H1 (cell line): ENCODE data around the gene UHMK1. TPM values are rescaled to one million over a fixed set of nuclear protein-coding genes. Genes with fewer than 3 reads are reported as not detected.

ENCODE experiments used
- CTCF ChIA-PET: fragments of 300-600 bp; sonication (Branson Sonifier 250); formaldehyde crosslinking; loops from one replicate; lab custom pipeline; 2021; ENCODE audit not compliant: partially characterized antibody; lab: Charles Lee
- POLR2A ChIA-PET: fragments of 300-600 bp; sonication (Branson Sonifier 250); formaldehyde crosslinking; loops from one replicate; lab custom pipeline; 2021; ENCODE audit warnings: inconsistent platforms; ENCODE audit not compliant: partially characterized antibody; lab: Charles Lee
- DNase-seq, 2 experiments: peaks; one replicate each; pipeline versions ENCODE4 v3.0.0 to v3.0.0-alpha.2; 2010 to 2022; ENCODE audit warnings: low spot score in 2 of 2, low read depth in 1 of 2, mixed read lengths in 1 of 2
- FAIRE-seq: peaks from 2 replicates; lab custom pipeline; 2011; peaks lifted over from hg19 to GRCh38; lab: Jason Lieb, UNC
- H2AFZ ChIP-seq: 2 replicates; pipeline ENCODE4 v1.8.1; 2012; ENCODE audit warnings: low read length, inconsistent platforms
- H2AK5ac ChIP-seq: 2 replicates; pipeline ENCODE4 v1.6.1; 2013; ENCODE audit warnings: low read depth, low read length
- H2BK120ac ChIP-seq: replicated peaks from 2 replicates; pipeline ENCODE3; 2013; ENCODE audit warnings: low read depth, low read length, inconsistent platforms
- H2BK12ac ChIP-seq: 2 replicates; pipeline ENCODE4 v1.6.1; 2013; ENCODE audit warnings: low read depth, low read length
- H2BK15ac ChIP-seq: 2 replicates; pipeline ENCODE4 v1.6.1; 2013; ENCODE audit warnings: low read length
- H2BK20ac ChIP-seq: 2 replicates; pipeline ENCODE4 v1.6.1; 2013; ENCODE audit warnings: low read length
- H2BK5ac ChIP-seq: 2 replicates; pipeline ENCODE4 v1.6.1; 2013; ENCODE audit warnings: low read depth, low read length
- H3K14ac ChIP-seq: 2 replicates; pipeline ENCODE4 v1.6.1; 2013; ENCODE audit warnings: inconsistent platforms; ENCODE audit not compliant: insufficient read length
- H3K18ac ChIP-seq: 2 replicates; pipeline ENCODE4 v1.6.1; 2013; ENCODE audit warnings: low read length; ENCODE audit errors: extremely low read depth
- H3K23ac ChIP-seq: 2 replicates; pipeline ENCODE4 v1.6.1; 2013; ENCODE audit warnings: inconsistent platforms; ENCODE audit not compliant: insufficient read length
- H3K23me2 ChIP-seq: 2 replicates; pipeline ENCODE4 v1.6.1; 2013; ENCODE audit warnings: low read depth, low read length
- H3K27ac ChIP-seq: 2 replicates; pipeline ENCODE4 v1.6.1; 2011; ENCODE audit warnings: low read depth, low read length, inconsistent platforms
- H3K27me3 ChIP-seq, 4 experiments: replicated peaks in 1 of 4; 1 replicate in 1 of 4; 2 replicates in 3 of 4; pipeline versions ENCODE4 v1.6.1 to v1.8.1; 2011 to 2013; ENCODE audit warnings: low read length in 3 of 4, mild to moderate bottlenecking in 3 of 4, inconsistent platforms in 2 of 4, mixed read lengths in 2 of 4, moderate library complexity in 1 of 4; ENCODE audit not compliant: control insufficient read depth in 3 of 4, insufficient read depth in 3 of 4; ENCODE audit errors: extremely low read depth in 1 of 4
- H3K36me3 ChIP-seq, 4 experiments: 2 replicates each; pipeline versions ENCODE4 v1.6.1 to v1.8.1; 2011 to 2013; ENCODE audit warnings: mild to moderate bottlenecking in 4 of 4, low read length in 3 of 4, moderate library complexity in 2 of 4, control low read depth in 1 of 4, inconsistent platforms in 1 of 4; ENCODE audit not compliant: insufficient read depth in 4 of 4, control insufficient read depth in 2 of 4
- H3K4ac ChIP-seq: replicated peaks from 2 replicates; pipeline ENCODE3; 2013; ENCODE audit warnings: low read length, low read depth, mixed read lengths, inconsistent platforms; ENCODE audit not compliant: insufficient read length
- H3K4me1 ChIP-seq, 4 experiments: replicated peaks in 1 of 4; 1 replicate in 1 of 4; 2 replicates in 3 of 4; pipeline versions ENCODE4 v1.6.1 to v1.8.1; 2011 to 2013; ENCODE audit warnings: low read length in 3 of 4, inconsistent platforms in 2 of 4, mixed read lengths in 1 of 4; ENCODE audit not compliant: insufficient read depth in 4 of 4, control insufficient read depth in 3 of 4
- H3K4me2 ChIP-seq, 2 experiments: 2 replicates each; pipeline versions ENCODE4 v1.6.1 to v1.8.1; 2011 to 2013; ENCODE audit warnings: low read depth in 2 of 2, low read length in 2 of 2, control low read depth in 1 of 2, inconsistent platforms in 1 of 2, mild to moderate bottlenecking in 1 of 2; ENCODE audit not compliant: insufficient read depth in 1 of 2
- H3K4me3 ChIP-seq, 4 experiments: fragments of 200-600, 300-600 bp in 1 of 4; sonication (generic), shearing (Covaris generic), sonication (Bioruptor Twin) in 1 of 4; 2 replicates each; pipeline versions ENCODE4 v1.5.1 to v1.8.1; 2011 to 2016; ENCODE audit warnings: low read length in 4 of 4, low read depth in 3 of 4, control low read depth in 2 of 4, inconsistent platforms in 2 of 4, mild to moderate bottlenecking in 2 of 4, mixed read lengths in 1 of 4, moderate library complexity in 1 of 4; ENCODE audit not compliant: insufficient read depth in 2 of 4; ENCODE audit errors: extremely low read depth in 1 of 4
- H3K56ac ChIP-seq: replicated peaks from 2 replicates; pipeline ENCODE3; 2013; ENCODE audit warnings: low read depth, mild to moderate bottlenecking, mixed read lengths, low read length, inconsistent platforms; ENCODE audit not compliant: insufficient read length
- H3K79me1 ChIP-seq: 2 replicates; pipeline ENCODE4 v1.6.1; 2013; ENCODE audit warnings: low read depth, low read length, control low read depth
- H3K79me2 ChIP-seq, 2 experiments: 2 replicates each; pipeline versions ENCODE4 v1.6.1 to v1.8.1; 2012 to 2013; ENCODE audit warnings: low read length in 2 of 2, mild to moderate bottlenecking in 2 of 2, inconsistent platforms in 1 of 2; ENCODE audit not compliant: insufficient read depth in 2 of 2, control insufficient read depth in 1 of 2
- H3K9ac ChIP-seq, 4 experiments: replicated peaks in 1 of 4; 1 replicate in 1 of 4; 2 replicates in 3 of 4; pipeline versions ENCODE4 v1.6.1 to v1.8.1; 2011 to 2013; ENCODE audit warnings: low read depth in 3 of 4, low read length in 3 of 4, control low read depth in 2 of 4, mild to moderate bottlenecking in 2 of 4, moderate library complexity in 2 of 4, inconsistent platforms in 1 of 4; ENCODE audit errors: extremely low read depth in 1 of 4
- H3K9me3 ChIP-seq, 2 experiments: 2 replicates each; pipeline versions ENCODE4 v1.6.1 to v1.8.1; 2012 to 2013; ENCODE audit warnings: mild to moderate bottlenecking in 2 of 2, moderate library complexity in 2 of 2, control low read depth in 1 of 2, inconsistent platforms in 1 of 2, low read depth in 1 of 2, low read length in 1 of 2, mixed read lengths in 1 of 2; ENCODE audit not compliant: insufficient read depth in 2 of 2
- H4K20me1 ChIP-seq, 2 experiments: replicated peaks in 1 of 2; 2 replicates each; pipeline versions ENCODE3 to v1.8.1; 2011 to 2013; ENCODE audit warnings: inconsistent platforms in 2 of 2, low read length in 2 of 2, mild to moderate bottlenecking in 1 of 2; ENCODE audit not compliant: insufficient read depth in 2 of 2, control insufficient read depth in 1 of 2
- H4K5ac ChIP-seq: 2 replicates; pipeline ENCODE4 v1.6.1; 2013; ENCODE audit warnings: low read length, low read depth, mixed read lengths, inconsistent platforms; ENCODE audit not compliant: insufficient read length
- H4K8ac ChIP-seq: 2 replicates; pipeline ENCODE4 v1.8.0; 2013; ENCODE audit warnings: mild to moderate bottlenecking, moderate library complexity, low read length, inconsistent platforms; ENCODE audit not compliant: insufficient read depth; ENCODE audit errors: extremely low read depth
- H4K91ac ChIP-seq: replicated peaks from 2 replicates; pipeline ENCODE3; 2013; ENCODE audit warnings: low read length, mixed read lengths, inconsistent platforms; ENCODE audit not compliant: insufficient read length
- CBX5 ChIP-seq: fragments of 300-800, 300-1000 bp; sonication (generic); IDR thresholded peaks from 2 replicates; pipeline ENCODE4 v1.7.1; 2016; ENCODE audit warnings: antibody characterized with exemption, low read length, low read depth
- CTBP2 ChIP-seq: IDR thresholded peaks from 2 replicates; pipeline ENCODE4 v1.7.0; 2011; ENCODE audit warnings: borderline replicate concordance, mild to moderate bottlenecking, moderate library complexity, mixed read lengths, low read length; ENCODE audit not compliant: insufficient read depth, insufficient read length
- JUN ChIP-seq: IDR thresholded peaks from 2 replicates; pipeline ENCODE4 v1.6.1; 2011; ENCODE audit warnings: low read depth, mild to moderate bottlenecking, improper control_type of control experiment, low read length
- KDM4A ChIP-seq: IDR thresholded peaks from one replicate; pipeline ENCODE4 v1.7.1; 2012; ENCODE audit warnings: low read depth, mild to moderate bottlenecking, moderate library complexity, low read length, inconsistent platforms; ENCODE audit not compliant: severe bottlenecking
- NRF1 ChIP-seq: IDR thresholded peaks from 2 replicates; pipeline ENCODE4 v1.6.1; 2011; ENCODE audit warnings: mild to moderate bottlenecking, low read depth, low read length, improper control_type of control experiment
- POU5F1 ChIP-seq: IDR thresholded peaks from 2 replicates; pipeline ENCODE4 v1.6.1; 2011; ENCODE audit warnings: low read depth, mild to moderate bottlenecking, low read length, moderate library complexity
- TCF12 ChIP-seq: IDR thresholded peaks from 2 replicates; pipeline ENCODE4 v1.6.1; 2011; ENCODE audit warnings: low read depth, mild to moderate bottlenecking, low read length
- TEAD4 ChIP-seq: IDR thresholded peaks from 2 replicates; pipeline ENCODE4 v1.6.1; 2012; ENCODE audit warnings: low read depth, low read length, inconsistent platforms, mixed read lengths
- WGBS, 2 experiments: shearing (Covaris generic) in 1 of 2; methylation state at CpG; one replicate each; pipeline versions ENCODE4 v1.1.6 to v1.1.7; 2013 to 2015; ENCODE audit warnings: low lambda C conversion rate in 2 of 2, mixed read lengths in 2 of 2, inconsistent platforms in 1 of 2, low coverage in 1 of 2, missing lambda C conversion rate in 1 of 2; ENCODE audit not compliant: insufficient replicate concordance in 2 of 2, insufficient coverage in 1 of 2, insufficient read length in 1 of 2; ENCODE audit errors: extremely low coverage in 1 of 2, missing lambda C conversion rate in 1 of 2; 5-methylcytosine and 5-hydroxymethylcytosine counted together
- polyA plus RNA-seq, 7 experiments: library from polyadenylated mRNA; depleted of rRNA in 3 of 7; stranded (reverse) in 5 of 7; unstranded in 2 of 7; fragments of >200 nt in 5 of 7; fragments of 200-250 nt in 2 of 7; gene quantifications; 1 replicate in 5 of 7; 2 replicates in 1 of 7; 4 replicates in 1 of 7; pipeline versions ENCODE4 v1.2.1 to v1.2.3, GENCODE V29; 2011 to 2013; ENCODE audit warnings: missing spikeins in 2 of 7, mixed read lengths in 2 of 7
- total RNA-seq: library from RNA; stranded (reverse); fragmentation: NEBNext Ultra II Directional; extraction: Animal tissue kit (Norgen Biotek cat#: 25700); gene quantifications from 2 replicates; pipeline ENCODE4 v1.2.1, GENCODE V29; 2021
- TF ChIP-seq, protein P1 (sequence below): IDR thresholded peaks from 2 replicates; pipeline ENCODE4 v1.6.1; 2012; ENCODE audit warnings: inconsistent platforms
- TF ChIP-seq, protein P2 (sequence below): IDR thresholded peaks from 2 replicates; pipeline ENCODE4 v1.6.1; 2012; ENCODE audit warnings: inconsistent platforms
- TF ChIP-seq, protein P3 (sequence below): IDR thresholded peaks from 2 replicates; pipeline ENCODE4 v1.6.1; 2011; ENCODE audit warnings: low read length, improper control_type of control experiment

UHMK1 gene
- total and polyA plus RNA-seq, 2 of the 8 experiments (the other 6 are each of a cell fraction or from before 2014, with no cell fraction given), result 4.6 to 16.1 TPM

GRCh38 chr1:162564762-162565218 is 67.2 kb downstream of the UHMK1 start:
- H3K27me3 ChIP-seq, result peaks cover 0 to 4% (median 0%) of the 10 kb centered on the region in 4 experiments; a peak in 1 of 7 replicates
- no peak overlapping the region for H2BK15ac ChIP-seq
- H2BK20ac ChIP-seq, result no peak overlapping the region
- H3K56ac ChIP-seq, result no peak overlapping the region
- H3K23me2 ChIP-seq, result peaks cover 5% of the 10 kb centered on the region; the same call in 1 of the 2 replicates
- H3K27ac ChIP-seq, result no peak overlapping the region
- no peak for DNase-seq
- H3K9me3 ChIP-seq, result no peaks in the 10 kb centered on the region
- CTCF ChIA-PET, result interaction anchor here (0.9 kb wide), 1 partner anchor 18 kb away, joined by 3 read pairs; no protein-coding TSS in a partner anchor
- peaks cover 0 to 23% of the 10 kb centered on the region in 2 experiments; a peak in 2 of 4 replicates for H3K79me2 ChIP-seq
- POLR2A ChIA-PET, result interaction anchor here (1.2 kb wide), 1 partner anchor 33 kb away, joined by 3 read pairs; no protein-coding TSS in a partner anchor
- no peak for FAIRE-seq
- no peak overlapping the region for H4K5ac ChIP-seq
- H3K36me3 ChIP-seq, result no peaks in the 10 kb centered on the region
- no peak overlapping the region for H2AFZ ChIP-seq
- H3K79me1 ChIP-seq, result no peaks in the 10 kb centered on the region; the same call in none of the 2 replicates
- H4K91ac ChIP-seq, result no peak overlapping the region
- no peak overlapping the region for H4K8ac ChIP-seq
- H3K23ac ChIP-seq, result no peak overlapping the region
- H3K14ac ChIP-seq, result no peak overlapping the region
- H3K4me3 ChIP-seq, result no peak overlapping the region
- H2AK5ac ChIP-seq, result no peak overlapping the region
- WGBS, 2 experiments, result 76% methylated on average over 5 of the region's 5 CpGs; no CpG with 5 or more reads in 1 of the 2 experiments
- no peak overlapping the region for H3K9ac ChIP-seq
- H2BK120ac ChIP-seq, result no peak overlapping the region
- H2BK12ac ChIP-seq, result no peak overlapping the region
- no peak overlapping the region for H2BK5ac ChIP-seq
- peaks cover 0 to 5% (median under 1%) of the 10 kb centered on the region in 4 experiments; a peak in 1 of 7 replicates for H3K4me1 ChIP-seq
- H3K18ac ChIP-seq, result no peak overlapping the region
- H4K20me1 ChIP-seq, result peaks cover 0 to 3% of the 10 kb centered on the region in 2 experiments
- no peak overlapping the region for H3K4me2 ChIP-seq
- H3K4ac ChIP-seq, result no peak overlapping the region
- TF ChIP-seq CBX5 (no peak), KDM4A (no peak), NRF1 (no peak), TEAD4 (no peak), TCF12 (no peak), JUN (no peak), POU5F1 (no peak), CTBP2 (no peak)
- TF ChIP-seq, protein P1, sequence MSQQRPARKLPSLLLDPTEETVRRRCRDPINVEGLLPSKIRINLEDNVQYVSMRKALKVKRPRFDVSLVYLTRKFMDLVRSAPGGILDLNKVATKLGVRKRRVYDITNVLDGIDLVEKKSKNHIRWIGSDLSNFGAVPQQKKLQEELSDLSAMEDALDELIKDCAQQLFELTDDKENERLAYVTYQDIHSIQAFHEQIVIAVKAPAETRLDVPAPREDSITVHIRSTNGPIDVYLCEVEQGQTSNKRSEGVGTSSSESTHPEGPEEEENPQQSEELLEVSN, result no peak
- TF ChIP-seq, protein P2, sequence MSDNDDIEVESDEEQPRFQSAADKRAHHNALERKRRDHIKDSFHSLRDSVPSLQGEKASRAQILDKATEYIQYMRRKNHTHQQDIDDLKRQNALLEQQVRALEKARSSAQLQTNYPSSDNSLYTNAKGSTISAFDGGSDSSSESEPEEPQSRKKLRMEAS, result no peak
- TF ChIP-seq, protein P3, sequence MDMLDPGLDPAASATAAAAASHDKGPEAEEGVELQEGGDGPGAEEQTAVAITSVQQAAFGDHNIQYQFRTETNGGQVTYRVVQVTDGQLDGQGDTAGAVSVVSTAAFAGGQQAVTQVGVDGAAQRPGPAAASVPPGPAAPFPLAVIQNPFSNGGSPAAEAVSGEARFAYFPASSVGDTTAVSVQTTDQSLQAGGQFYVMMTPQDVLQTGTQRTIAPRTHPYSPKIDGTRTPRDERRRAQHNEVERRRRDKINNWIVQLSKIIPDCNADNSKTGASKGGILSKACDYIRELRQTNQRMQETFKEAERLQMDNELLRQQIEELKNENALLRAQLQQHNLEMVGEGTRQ, result no peak
